IMR-90 (cell line): ENCODE data around the gene APMAP. TPM values are rescaled to one million over a fixed set of nuclear protein-coding genes. Genes with fewer than 3 reads are reported as not detected.

Source experiments
- ATAC-seq: fragments of 200-7000 bp; cut with Tn5 transposase; 2 replicates; pipeline ENCODE4 v1.9.1; 2020; ENCODE audit warnings: low read depth, mild to moderate bottlenecking, moderate library complexity
- BruUV-seq: library from RNA; stranded (reverse); fragments of 400-500 nt; replicated peaks from 2 replicates; lab custom pipeline; 2021; lab: Mats Ljungman, UMichigan
- CTCF ChIA-PET: fragments of 300-600 bp; formaldehyde crosslinking; extraction: SDS; loops from one replicate; lab custom pipeline; 2021; ENCODE audit warnings: antibody characterized with exemption; lab: Yijun Ruan, JAX
- POLR2A ChIA-PET: fragments of 300-600 bp; sonication (Branson Sonifier 250); formaldehyde crosslinking; loops from one replicate; lab custom pipeline; 2022; ENCODE audit warnings: antibody characterized with exemption; ENCODE audit not compliant: unreplicated experiment; lab: Charles Lee
- DNase-seq: peaks from one replicate; pipeline ENCODE4 v3.0.0; 2013
- H2AFZ ChIP-seq: replicated peaks from 2 replicates; pipeline ENCODE3; 2013; ENCODE audit warnings: low read length, mild to moderate bottlenecking; ENCODE audit not compliant: poor library complexity
- H2AK5ac ChIP-seq: 2 replicates; pipeline ENCODE4 v1.6.1; 2013; ENCODE audit warnings: low read depth, low read length, inconsistent platforms
- H2AK9ac ChIP-seq: replicated peaks from 2 replicates; pipeline ENCODE3; 2013; ENCODE audit warnings: mild to moderate bottlenecking, low read depth, low read length, moderate library complexity; ENCODE audit not compliant: poor library complexity
- H2BK120ac ChIP-seq: 2 replicates; pipeline ENCODE4 v1.6.1; 2013; ENCODE audit warnings: low read depth, low read length, inconsistent platforms
- H2BK15ac ChIP-seq: 3 replicates; pipeline ENCODE4 v1.6.1; 2013; ENCODE audit warnings: low read depth, low read length, inconsistent platforms
- H2BK20ac ChIP-seq: 2 replicates; pipeline ENCODE4 v1.6.1; 2013; ENCODE audit warnings: low read depth, mild to moderate bottlenecking, inconsistent platforms, low read length, moderate library complexity
- H2BK5ac ChIP-seq: 2 replicates; pipeline ENCODE4 v1.6.1; 2013; ENCODE audit warnings: mild to moderate bottlenecking, low read depth, low read length, inconsistent platforms; ENCODE audit not compliant: poor library complexity, severe bottlenecking
- H3K14ac ChIP-seq: replicated peaks from 2 replicates; pipeline ENCODE4 v1.6.1; 2013; ENCODE audit warnings: low read depth, low read length, inconsistent platforms
- H3K18ac ChIP-seq: 2 replicates; pipeline ENCODE4 v1.6.1; 2013; ENCODE audit warnings: low read depth, low read length, control low read depth
- H3K23ac ChIP-seq: 2 replicates; pipeline ENCODE4 v1.6.1; 2013; ENCODE audit warnings: low read depth, low read length, inconsistent platforms
- H3K27ac ChIP-seq: 2 replicates; pipeline ENCODE4 v1.5.1; 2013; ENCODE audit warnings: mild to moderate bottlenecking, control low read depth, low read length; ENCODE audit not compliant: insufficient read depth
- H3K27me3 ChIP-seq: 2 replicates; pipeline ENCODE4 v1.6.1; 2013; ENCODE audit warnings: low read length; ENCODE audit not compliant: control insufficient read depth, insufficient read depth
- H3K36me3 ChIP-seq: 2 replicates; pipeline ENCODE4 v1.6.1; 2013; ENCODE audit warnings: low read length, mixed read lengths; ENCODE audit not compliant: control insufficient read depth, insufficient read depth
- H3K4ac ChIP-seq: 2 replicates; pipeline ENCODE4 v1.6.1; 2013; ENCODE audit warnings: low read depth, low read length, inconsistent platforms
- H3K4me1 ChIP-seq: 2 replicates; pipeline ENCODE4 v1.6.1; 2013; ENCODE audit warnings: low read length, mixed read lengths; ENCODE audit not compliant: control insufficient read depth, insufficient read depth
- H3K4me2 ChIP-seq: 2 replicates; pipeline ENCODE4 v1.6.1; 2013; ENCODE audit warnings: low read depth, mild to moderate bottlenecking, control low read depth, low read length, moderate library complexity
- H3K4me3 ChIP-seq: 2 replicates; pipeline ENCODE4 v1.5.1; 2013; ENCODE audit warnings: low read depth, mild to moderate bottlenecking, control low read depth, low read length, moderate library complexity; ENCODE audit not compliant: insufficient read depth
- H3K56ac ChIP-seq: 2 replicates; pipeline ENCODE4 v1.6.1; 2013; ENCODE audit warnings: low read length, inconsistent platforms; ENCODE audit not compliant: insufficient read depth; ENCODE audit errors: extremely low read depth
- H3K79me1 ChIP-seq, 2 experiments: 2 replicates each; pipeline ENCODE4 v1.6.1; 2013; ENCODE audit warnings: low read length in 2 of 2, inconsistent platforms in 1 of 2, low read depth in 1 of 2
- H3K9ac ChIP-seq: 2 replicates; pipeline ENCODE4 v1.6.1; 2013; ENCODE audit warnings: low read depth, low read length, control low read depth
- H3K9me1 ChIP-seq: 2 replicates; pipeline ENCODE4 v1.6.1; 2013; ENCODE audit warnings: low read length, inconsistent platforms; ENCODE audit not compliant: insufficient read depth
- H3K9me3 ChIP-seq: 2 replicates; pipeline ENCODE4 v1.6.1; 2013; ENCODE audit warnings: low read length; ENCODE audit not compliant: control insufficient read depth, insufficient read depth
- H4K20me1 ChIP-seq: 2 replicates; pipeline ENCODE4 v1.6.1; 2013; ENCODE audit warnings: low read length, inconsistent platforms; ENCODE audit not compliant: insufficient read depth
- H4K5ac ChIP-seq: 2 replicates; pipeline ENCODE4 v1.6.1; 2013; ENCODE audit warnings: mild to moderate bottlenecking, low read depth, low read length, control low read depth
- H4K8ac ChIP-seq, 2 experiments: 2 replicates each; pipeline ENCODE4 v1.6.1; 2013; ENCODE audit warnings: low read depth in 2 of 2, low read length in 2 of 2, control low read depth in 1 of 2, inconsistent platforms in 1 of 2
- H4K91ac ChIP-seq: 2 replicates; pipeline ENCODE4 v1.6.1; 2013; ENCODE audit warnings: low read depth, low read length, inconsistent platforms; ENCODE audit not compliant: insufficient read depth
- BHLHE40 ChIP-seq: fragments of 150-350 bp; IDR thresholded peaks from 2 replicates; pipeline ENCODE4 v1.6.1; 2016; ENCODE audit warnings: mild to moderate bottlenecking, low read depth, low read length
- CEBPB ChIP-seq: IDR thresholded peaks from 2 replicates; pipeline ENCODE4 v1.6.1; 2012; ENCODE audit warnings: low read depth, low read length, improper control_type of control experiment
- CHD1 ChIP-seq: IDR thresholded peaks from 2 replicates; pipeline ENCODE4 v1.6.1; 2012; ENCODE audit warnings: low read depth, low read length, improper control_type of control experiment
- FOS ChIP-seq: fragments of 150-350 bp; IDR thresholded peaks from 2 replicates; pipeline ENCODE4 v1.6.1; 2016; ENCODE audit warnings: low read depth, low read length
- MAFK ChIP-seq: IDR thresholded peaks from 2 replicates; pipeline ENCODE4 v1.6.1; 2012; ENCODE audit warnings: low read depth, low read length, improper control_type of control experiment
- MAZ ChIP-seq: IDR thresholded peaks from 2 replicates; pipeline ENCODE4 v1.6.1; 2012; ENCODE audit warnings: low read depth, mild to moderate bottlenecking, low read length, improper control_type of control experiment, moderate library complexity, borderline replicate concordance
- MXI1 ChIP-seq: IDR thresholded peaks from 2 replicates; pipeline ENCODE4 v1.6.1; 2012; ENCODE audit warnings: low read depth, mild to moderate bottlenecking, low read length, moderate library complexity, borderline replicate concordance
- NFE2L2 ChIP-seq: fragments of 150-350 bp; IDR thresholded peaks from 2 replicates; pipeline ENCODE4 v1.6.1; 2016; ENCODE audit warnings: low read depth, mild to moderate bottlenecking, low read length
- POLR2A ChIP-seq: IDR thresholded peaks from 2 replicates; pipeline ENCODE4 v1.6.1; 2012; ENCODE audit warnings: mild to moderate bottlenecking, low read depth, low read length
- RAD21 ChIP-seq: IDR thresholded peaks from 2 replicates; pipeline ENCODE4 v1.6.1; 2012; ENCODE audit warnings: low read length, improper control_type of control experiment
- RCOR1 ChIP-seq: IDR thresholded peaks from 2 replicates; pipeline ENCODE4 v1.6.1; 2012; ENCODE audit warnings: mild to moderate bottlenecking, low read length, improper control_type of control experiment; ENCODE audit not compliant: insufficient replicate concordance
- RFX5 ChIP-seq: IDR thresholded peaks from 2 replicates; pipeline ENCODE4 v1.8.0; 2012; ENCODE audit warnings: low read depth, mild to moderate bottlenecking, low read length, moderate library complexity
- SMC3 ChIP-seq: fragments of 150-350 bp; IDR thresholded peaks from 2 replicates; pipeline ENCODE4 v1.6.1; 2016; ENCODE audit warnings: low read depth, mild to moderate bottlenecking, antibody characterized with exemption, low read length, moderate library complexity
- whole genome bisulfite sequencing, 2 experiments: methylation state at CpG; one replicate each; pipeline versions ENCODE4 v1.1.5 to v1.1.7; 2013; ENCODE audit warnings: missing lambda C conversion rate in 2 of 2; ENCODE audit not compliant: insufficient read length in 1 of 2; ENCODE audit errors: extremely low coverage in 2 of 2; 5-methylcytosine and 5-hydroxymethylcytosine counted together
- dilution Hi-C: fragments of 300-500 bp; cut with HindIII; formaldehyde crosslinking; loops from one replicate; pipeline ENCODE4 v1.14.3; 2018; ENCODE audit warnings: low sequenced_read_pairs; ENCODE audit not compliant: unreplicated experiment
- in situ Hi-C: fragments of 300-500 bp; cut with MboI; formaldehyde crosslinking; loops from 3 replicates; pipeline ENCODE4 v1.14.3; 2019; ENCODE audit warnings: low sequenced_read_pairs, inconsistent platforms, mixed read lengths
- intact Hi-C: fragments of 100-400 bp; cut with micrococcal nuclease; formaldehyde crosslinking; loops from 2 replicates; pipeline ENCODE4 v1.10.0; 2022
- polyA plus RNA-seq, 3 experiments: library from polyadenylated mRNA; depleted of rRNA; stranded (reverse); fragments of >200 nt; gene quantifications; 2 replicates each; pipeline ENCODE4 v1.2.3, GENCODE V29; 2012; ENCODE audit warnings: low replicate concordance in 1 of 3
- total RNA-seq: library from RNA; depleted of rRNA; stranded (reverse); fragments of >200 nt; gene quantifications from 2 replicates; pipeline ENCODE4 v1.2.3, GENCODE V29; 2012
- TF ChIP-seq, protein P1 (sequence below): conservative IDR thresholded peaks from 2 replicates; pipeline ENCODE4 v1.5.1; 2012; ENCODE audit warnings: mild to moderate bottlenecking, low read depth, low read length, improper control_type of control experiment
- TF ChIP-seq, protein P2 (sequence below): fragments of 150-350 bp; IDR thresholded peaks from 2 replicates; pipeline ENCODE4 v1.6.1; 2017; ENCODE audit warnings: mild to moderate bottlenecking, antibody characterized with exemption, low read length, low read depth
- TF ChIP-seq, protein P3 (sequence below): fragments of 150-350 bp; IDR thresholded peaks from 2 replicates; pipeline ENCODE4 v1.6.1; 2016; ENCODE audit warnings: low read depth, mild to moderate bottlenecking, low read length, moderate library complexity, borderline replicate concordance

APMAP gene
- total and polyA plus RNA-seq, 2 of the 4 experiments (the other 2 are of a cell fraction) = 67.2 to 88.8 TPM

DNA sequence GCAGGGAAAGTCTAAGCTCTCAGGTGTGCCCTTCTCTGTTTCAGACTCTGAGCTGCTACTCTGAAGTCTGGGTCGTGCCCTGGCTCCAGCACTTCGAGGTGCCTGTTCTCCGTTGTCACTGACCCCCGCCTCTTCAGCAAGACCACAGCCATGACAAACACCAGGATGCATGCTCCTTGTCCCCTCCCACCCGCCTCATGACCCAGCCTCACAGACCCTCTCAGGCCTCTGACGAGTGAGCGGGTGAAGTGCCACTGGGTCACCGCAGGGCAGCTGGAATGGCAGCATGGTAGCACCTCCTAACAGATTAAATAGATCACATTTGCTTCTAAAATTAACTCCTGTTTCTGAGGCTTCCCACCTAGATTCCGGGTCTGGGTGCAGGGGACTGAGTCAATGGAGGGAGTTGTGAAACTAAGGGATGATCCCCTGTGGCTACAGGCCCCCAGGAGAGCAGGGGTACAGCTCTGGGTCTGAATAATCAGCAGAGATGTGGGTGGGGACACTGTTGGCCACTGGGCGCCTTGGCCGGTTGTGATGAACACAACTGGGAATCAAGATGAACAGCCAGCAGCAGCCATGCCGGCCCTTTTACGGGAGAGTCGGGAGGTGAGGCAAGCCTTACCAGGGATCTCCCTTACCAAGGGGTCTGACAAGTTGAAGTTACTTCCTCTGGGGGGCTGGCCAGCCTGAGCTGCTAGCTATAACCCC lies 32.8 kb downstream of the APMAP start:
- Histone ChIP-seq H3K9me1 (0 out of 2 replicates have a peak, but pooled peaks cover 4% of the 10 kb centered on the region), H3K79me1 (no peaks in the 10 kb centered on the region), H3K56ac (no peak overlapping the region), H3K23ac (no peak overlapping the region), H2AK5ac (no peak overlapping the region), H3K27me3 (no peaks in the 10 kb centered on the region), H2AFZ (no peak overlapping the region), H2AK9ac (no peak overlapping the region), H2BK120ac (no peak overlapping the region), H3K18ac (no peak overlapping the region), H3K9me3 (no peaks in the 10 kb centered on the region), H3K4me2 (no peak overlapping the region), H2BK5ac (no peak overlapping the region), H3K9ac (no peak overlapping the region), H2BK20ac (no peak overlapping the region), H4K8ac (no peak overlapping the region), H4K91ac (no peak overlapping the region), H2BK15ac (no peak overlapping the region), H3K4me3 (no peak overlapping the region), H3K36me3 (peaks cover 30% of the 10 kb centered on the region), H3K27ac (no peak overlapping the region), H3K4me1 (no peaks in the 10 kb centered on the region), H4K20me1 (no peaks in the 10 kb centered on the region), H3K14ac (no peak overlapping the region), H4K5ac (no peak overlapping the region), H3K4ac (no peak overlapping the region)
- ChIA-PET POLR2A (no interaction called here), CTCF (no interaction called here)
- TF ChIP-seq, protein P1, sequence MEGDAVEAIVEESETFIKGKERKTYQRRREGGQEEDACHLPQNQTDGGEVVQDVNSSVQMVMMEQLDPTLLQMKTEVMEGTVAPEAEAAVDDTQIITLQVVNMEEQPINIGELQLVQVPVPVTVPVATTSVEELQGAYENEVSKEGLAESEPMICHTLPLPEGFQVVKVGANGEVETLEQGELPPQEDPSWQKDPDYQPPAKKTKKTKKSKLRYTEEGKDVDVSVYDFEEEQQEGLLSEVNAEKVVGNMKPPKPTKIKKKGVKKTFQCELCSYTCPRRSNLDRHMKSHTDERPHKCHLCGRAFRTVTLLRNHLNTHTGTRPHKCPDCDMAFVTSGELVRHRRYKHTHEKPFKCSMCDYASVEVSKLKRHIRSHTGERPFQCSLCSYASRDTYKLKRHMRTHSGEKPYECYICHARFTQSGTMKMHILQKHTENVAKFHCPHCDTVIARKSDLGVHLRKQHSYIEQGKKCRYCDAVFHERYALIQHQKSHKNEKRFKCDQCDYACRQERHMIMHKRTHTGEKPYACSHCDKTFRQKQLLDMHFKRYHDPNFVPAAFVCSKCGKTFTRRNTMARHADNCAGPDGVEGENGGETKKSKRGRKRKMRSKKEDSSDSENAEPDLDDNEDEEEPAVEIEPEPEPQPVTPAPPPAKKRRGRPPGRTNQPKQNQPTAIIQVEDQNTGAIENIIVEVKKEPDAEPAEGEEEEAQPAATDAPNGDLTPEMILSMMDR = no peak
- TF ChIP-seq NFE2L2 (no peak), MAZ (no peak), FOS (no peak), RAD21 (no peak), CEBPB (no peak), BHLHE40 (no peak), POLR2A (no peak), MAFK (no peak), SMC3 (no peak), CHD1 (no peak), RFX5 (no peak), MXI1 (no peak), RCOR1 (no peak)
- TF ChIP-seq, protein P2, sequence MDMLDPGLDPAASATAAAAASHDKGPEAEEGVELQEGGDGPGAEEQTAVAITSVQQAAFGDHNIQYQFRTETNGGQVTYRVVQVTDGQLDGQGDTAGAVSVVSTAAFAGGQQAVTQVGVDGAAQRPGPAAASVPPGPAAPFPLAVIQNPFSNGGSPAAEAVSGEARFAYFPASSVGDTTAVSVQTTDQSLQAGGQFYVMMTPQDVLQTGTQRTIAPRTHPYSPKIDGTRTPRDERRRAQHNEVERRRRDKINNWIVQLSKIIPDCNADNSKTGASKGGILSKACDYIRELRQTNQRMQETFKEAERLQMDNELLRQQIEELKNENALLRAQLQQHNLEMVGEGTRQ = no peak
- TF ChIP-seq, protein P3, sequence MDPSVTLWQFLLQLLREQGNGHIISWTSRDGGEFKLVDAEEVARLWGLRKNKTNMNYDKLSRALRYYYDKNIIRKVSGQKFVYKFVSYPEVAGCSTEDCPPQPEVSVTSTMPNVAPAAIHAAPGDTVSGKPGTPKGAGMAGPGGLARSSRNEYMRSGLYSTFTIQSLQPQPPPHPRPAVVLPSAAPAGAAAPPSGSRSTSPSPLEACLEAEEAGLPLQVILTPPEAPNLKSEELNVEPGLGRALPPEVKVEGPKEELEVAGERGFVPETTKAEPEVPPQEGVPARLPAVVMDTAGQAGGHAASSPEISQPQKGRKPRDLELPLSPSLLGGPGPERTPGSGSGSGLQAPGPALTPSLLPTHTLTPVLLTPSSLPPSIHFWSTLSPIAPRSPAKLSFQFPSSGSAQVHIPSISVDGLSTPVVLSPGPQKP = no peak
- in situ Hi-C loops (no loop called here), intact Hi-C loops (no loop called here), dilution Hi-C loops (no loop called here)
- WGBS, 2 experiments = 89% methylated on average over 5 of the region's 14 CpGs; no CpG with 5 or more reads in 1 of the 2 experiments
- no TSS peak for BruUV-seq
- ATAC-seq (no peak), DNase-seq (no peak)
